HEK293 (cell line): ENCODE measurements around the gene KCNJ15.

Source experiments
- CTCF ChIA-PET: fragments of 350-600 bp; formaldehyde crosslinking; extraction: SDS; loops from one replicate; lab custom pipeline; 2021; ENCODE audit warnings: antibody characterized with exemption; lab: Yijun Ruan, JAX
- POLR2A ChIA-PET: fragments of 300-600 bp; formaldehyde crosslinking; extraction: SDS; loops from one replicate; lab custom pipeline; 2020; ENCODE audit warnings: antibody characterized with exemption, inconsistent platforms; lab: Yijun Ruan, JAX
- H3K27ac ChIP-seq: fragments of 200-500 bp; sonication (Bioruptor generic); 2 replicates; pipeline ENCODE4 v1.5.1; 2014; ENCODE audit warnings: low read depth, low read length, control low read depth, inconsistent platforms; ENCODE audit errors: extremely low read depth
- H3K36me3 ChIP-seq, 2 experiments: fragments of 200-500 bp in 1 of 2; sonication (Bioruptor generic) in 1 of 2; 1 replicate in 1 of 2; 2 replicates in 1 of 2; pipeline ENCODE4 v1.5.1; 2014 to 2017; ENCODE audit warnings: inconsistent platforms in 2 of 2, low read length in 2 of 2; ENCODE audit not compliant: control insufficient read depth in 2 of 2, insufficient read depth in 1 of 2
- H3K4me1 ChIP-seq: fragments of 200-500 bp; sonication (Bioruptor generic); 2 replicates; pipeline ENCODE4 v1.5.1; 2014; ENCODE audit warnings: mild to moderate bottlenecking, low read length, inconsistent platforms; ENCODE audit not compliant: control insufficient read depth, insufficient read depth
- H3K4me3 ChIP-seq: 2 replicates; pipeline ENCODE4 v1.5.1; 2011; ENCODE audit warnings: low read depth, mild to moderate bottlenecking, control low read depth, low read length, moderate library complexity
- H3K9me3 ChIP-seq: fragments of 200-500 bp; sonication (Bioruptor generic); 2 replicates; pipeline ENCODE4 v1.5.1; 2014; ENCODE audit warnings: low read depth, low read length, inconsistent platforms; ENCODE audit not compliant: control insufficient read depth, insufficient read depth
- FEZF1 ChIP-seq: fragments of 450-650 bp; formaldehyde crosslinking; IDR thresholded peaks from 2 replicates; pipeline ENCODE4 v1.5.1; 2016; ENCODE audit warnings: missing biosample characterization, missing genetic modification characterization
- GFI1B ChIP-seq: fragments of 450-650 bp; formaldehyde crosslinking; IDR thresholded peaks from 2 replicates; pipeline ENCODE4 v1.5.1; 2016; ENCODE audit warnings: missing biosample characterization, missing genetic modification characterization
- HOXD13 ChIP-seq: sonication (generic); formaldehyde crosslinking; IDR thresholded peaks from 2 replicates; pipeline ENCODE4 v1.8.0; 2022; ENCODE audit warnings: missing genetic modification reagents, borderline replicate concordance
- MEIS1 ChIP-seq: sonication (generic); formaldehyde crosslinking; IDR thresholded peaks from 2 replicates; pipeline ENCODE4 v1.8.1; 2022; ENCODE audit warnings: missing genetic modification reagents, mild to moderate bottlenecking, borderline replicate concordance
- PRDM1 ChIP-seq: fragments of 450-650 bp; formaldehyde crosslinking; IDR thresholded peaks from 2 replicates; pipeline ENCODE4; 2016; ENCODE audit warnings: missing biosample characterization, missing genetic modification characterization
- SALL2 ChIP-seq: fragments of 450-650 bp; formaldehyde crosslinking; IDR thresholded peaks from 2 replicates; pipeline ENCODE4 v1.5.0; 2017; ENCODE audit warnings: missing biosample characterization, mild to moderate bottlenecking, missing genetic modification characterization, borderline replicate concordance
- SCRT1 ChIP-seq: fragments of 450-650 bp; formaldehyde crosslinking; IDR thresholded peaks from 2 replicates; pipeline ENCODE4 v1.5.1; 2016; ENCODE audit warnings: missing biosample characterization, missing genetic modification characterization, borderline replicate concordance
- SP7 ChIP-seq: fragments of 450-650 bp; formaldehyde crosslinking; IDR thresholded peaks from 2 replicates; pipeline ENCODE4 v1.5.1; 2016; ENCODE audit warnings: missing biosample characterization, missing genetic modification characterization
- YY2 ChIP-seq: fragments of 450-650 bp; formaldehyde crosslinking; IDR thresholded peaks from 2 replicates; pipeline ENCODE4 v1.5.1; 2016; ENCODE audit warnings: missing biosample characterization, missing genetic modification characterization
- ZBTB20 ChIP-seq: fragments of 450-650 bp; formaldehyde crosslinking; IDR thresholded peaks from 2 replicates; pipeline ENCODE4 v1.5.1; 2016; ENCODE audit warnings: missing biosample characterization, missing genetic modification characterization
- ZBTB48 ChIP-seq: fragments of 450-650 bp; formaldehyde crosslinking; IDR thresholded peaks from 2 replicates; pipeline ENCODE4 v1.5.1; 2016; ENCODE audit warnings: missing biosample characterization, missing genetic modification characterization
- ZFP37 ChIP-seq: fragments of 450-650 bp; formaldehyde crosslinking; IDR thresholded peaks from 2 replicates; pipeline ENCODE4 v1.5.1; 2016; ENCODE audit warnings: missing biosample characterization, missing genetic modification characterization
- ZNF146 ChIP-seq: fragments of 450-650 bp; formaldehyde crosslinking; IDR thresholded peaks from 2 replicates; pipeline ENCODE4 v1.5.1; 2016; ENCODE audit warnings: missing biosample characterization, missing genetic modification characterization
- ZNF175 ChIP-seq: fragments of 450-650 bp; formaldehyde crosslinking; IDR thresholded peaks from 2 replicates; pipeline ENCODE4 v1.5.1; 2016; ENCODE audit warnings: missing biosample characterization, missing genetic modification characterization
- ZNF311 ChIP-seq: fragments of 450-650 bp; formaldehyde crosslinking; IDR thresholded peaks from 2 replicates; pipeline ENCODE4 v1.5.1; 2017; ENCODE audit warnings: missing biosample characterization, missing genetic modification characterization, borderline replicate concordance
- ZNF324 ChIP-seq: fragments of 450-650 bp; formaldehyde crosslinking; IDR thresholded peaks from 2 replicates; pipeline ENCODE4 v1.5.1; 2016; ENCODE audit warnings: missing biosample characterization, missing genetic modification characterization
- ZNF37A ChIP-seq: fragments of 450-650 bp; IDR thresholded peaks from 2 replicates; pipeline ENCODE4 v1.5.1; 2018; ENCODE audit warnings: missing biosample characterization, missing genetic modification characterization
- ZNF423 ChIP-seq: fragments of 450-650 bp; formaldehyde crosslinking; IDR thresholded peaks from 2 replicates; pipeline ENCODE4 v1.5.1; 2016; ENCODE audit warnings: missing biosample characterization, missing genetic modification characterization
- ZNF426 ChIP-seq: fragments of 450-650 bp; formaldehyde crosslinking; IDR thresholded peaks from 2 replicates; pipeline ENCODE4 v1.5.1; 2017; ENCODE audit warnings: missing biosample characterization, missing genetic modification characterization, mild to moderate bottlenecking, inconsistent platforms, moderate library complexity
- ZNF48 ChIP-seq: fragments of 450-650 bp; formaldehyde crosslinking; IDR thresholded peaks from 2 replicates; pipeline ENCODE4 v1.5.1; 2016; ENCODE audit warnings: missing biosample characterization, missing genetic modification characterization
- ZNF521 ChIP-seq: fragments of 450-650 bp; formaldehyde crosslinking; IDR thresholded peaks from 2 replicates; pipeline ENCODE4 v1.5.1; 2017; ENCODE audit warnings: missing biosample characterization, mild to moderate bottlenecking, missing genetic modification characterization
- ZNF544 ChIP-seq: fragments of 450-650 bp; formaldehyde crosslinking; IDR thresholded peaks from 2 replicates; pipeline ENCODE4 v1.5.0; 2017; ENCODE audit warnings: missing biosample characterization, missing genetic modification characterization
- ZNF548 ChIP-seq: fragments of 450-650 bp; formaldehyde crosslinking; IDR thresholded peaks from 2 replicates; pipeline ENCODE4 v1.5.1; 2016; ENCODE audit warnings: missing biosample characterization, missing genetic modification characterization
- ZNF561 ChIP-seq: fragments of 450-650 bp; IDR thresholded peaks from 2 replicates; pipeline ENCODE4 v1.5.1; 2018; ENCODE audit warnings: missing biosample characterization, missing genetic modification characterization, borderline replicate concordance
- ZNF600 ChIP-seq: fragments of 450-650 bp; formaldehyde crosslinking; IDR thresholded peaks from 2 replicates; pipeline ENCODE4 v1.5.1; 2016; ENCODE audit warnings: missing biosample characterization, missing genetic modification characterization
- ZNF654 ChIP-seq: fragments of 450-650 bp; formaldehyde crosslinking; IDR thresholded peaks from 2 replicates; pipeline ENCODE4 v1.5.1; 2016; ENCODE audit warnings: low read depth, missing biosample characterization, missing genetic modification characterization
- ZNF785 ChIP-seq: fragments of 450-650 bp; formaldehyde crosslinking; IDR thresholded peaks from 2 replicates; pipeline ENCODE4 v1.5.1; 2016; ENCODE audit warnings: missing biosample characterization, missing genetic modification characterization
- ZSCAN16 ChIP-seq: fragments of 450-650 bp; formaldehyde crosslinking; IDR thresholded peaks from 2 replicates; pipeline ENCODE4 v1.5.1; 2016; ENCODE audit warnings: missing biosample characterization, missing genetic modification characterization
- TF ChIP-seq, protein P1 (sequence below): fragments of 450-650 bp; formaldehyde crosslinking; IDR thresholded peaks from 2 replicates; pipeline ENCODE4 v1.5.1; 2016; ENCODE audit warnings: missing biosample characterization, missing genetic modification characterization, low read depth
- TF ChIP-seq, protein P2 (sequence below): fragments of 450-650 bp; formaldehyde crosslinking; IDR thresholded peaks from 2 replicates; pipeline ENCODE4 v1.5.1; 2016; ENCODE audit warnings: missing biosample characterization, missing genetic modification characterization

KCNJ15 gene

DNA sequence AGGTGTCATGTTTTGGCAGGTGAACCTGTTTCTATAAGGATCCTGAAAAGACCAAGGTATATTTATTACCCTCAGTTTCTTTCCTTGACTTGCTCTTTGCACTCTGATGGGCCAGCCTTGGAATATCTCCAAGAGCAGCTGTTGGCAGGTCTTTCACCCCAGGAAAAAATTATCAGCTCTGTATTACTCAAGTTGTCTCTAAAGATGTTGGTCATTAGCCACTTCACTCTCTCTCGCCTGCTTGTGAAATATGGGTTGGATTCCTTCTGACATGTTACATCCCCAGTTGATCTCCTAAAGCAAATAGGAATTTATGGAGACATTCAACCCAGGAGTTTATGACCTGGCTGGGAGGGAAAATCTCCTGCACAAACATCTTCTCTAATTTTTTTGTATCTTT lies 85.9 kb downstream of the KCNJ15 start:
- Histone ChIP-seq H3K36me3 (no peaks in the 10 kb centered on the region), H3K4me3 (no peak overlapping the region), H3K27ac (no peak overlapping the region), H3K9me3 (no peaks in the 10 kb centered on the region), H3K4me1 (peaks cover 22% of the 10 kb centered on the region)
- ChIA-PET POLR2A (interaction anchor here (1.0 kb wide), 1 partner anchor 19 kb away, joined by 3 read pairs; no protein-coding TSS in a partner anchor), CTCF (interaction anchor here (1.2 to 2.6 kb wide), 7 partner anchors 9 to 185 kb away, joined by 4 to 17 read pairs (median 8); no protein-coding TSS in a partner anchor)
- TF ChIP-seq, protein P1, sequence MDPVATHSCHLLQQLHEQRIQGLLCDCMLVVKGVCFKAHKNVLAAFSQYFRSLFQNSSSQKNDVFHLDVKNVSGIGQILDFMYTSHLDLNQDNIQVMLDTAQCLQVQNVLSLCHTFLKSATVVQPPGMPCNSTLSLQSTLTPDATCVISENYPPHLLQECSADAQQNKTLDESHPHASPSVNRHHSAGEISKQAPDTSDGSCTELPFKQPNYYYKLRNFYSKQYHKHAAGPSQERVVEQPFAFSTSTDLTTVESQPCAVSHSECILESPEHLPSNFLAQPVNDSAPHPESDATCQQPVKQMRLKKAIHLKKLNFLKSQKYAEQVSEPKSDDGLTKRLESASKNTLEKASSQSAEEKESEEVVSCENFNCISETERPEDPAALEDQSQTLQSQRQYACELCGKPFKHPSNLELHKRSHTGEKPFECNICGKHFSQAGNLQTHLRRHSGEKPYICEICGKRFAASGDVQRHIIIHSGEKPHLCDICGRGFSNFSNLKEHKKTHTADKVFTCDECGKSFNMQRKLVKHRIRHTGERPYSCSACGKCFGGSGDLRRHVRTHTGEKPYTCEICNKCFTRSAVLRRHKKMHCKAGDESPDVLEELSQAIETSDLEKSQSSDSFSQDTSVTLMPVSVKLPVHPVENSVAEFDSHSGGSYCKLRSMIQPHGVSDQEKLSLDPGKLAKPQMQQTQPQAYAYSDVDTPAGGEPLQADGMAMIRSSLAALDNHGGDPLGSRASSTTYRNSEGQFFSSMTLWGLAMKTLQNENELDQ (tag by site-specific recombination) = no peak
- TF ChIP-seq ZSCAN16 (tag by site-specific recombination) (no peak), YY2 (tag by site-specific recombination) (no peak), ZNF654 (tag by site-specific recombination) (no peak), ZBTB48 (tag by site-specific recombination) (no peak), PRDM1 (no peak), ZNF48 (tag by site-specific recombination) (no peak), ZNF146 (tag by site-specific recombination) (no peak), ZNF324 (tag by site-specific recombination) (no peak), ZNF521 (no peak)

DNA sequence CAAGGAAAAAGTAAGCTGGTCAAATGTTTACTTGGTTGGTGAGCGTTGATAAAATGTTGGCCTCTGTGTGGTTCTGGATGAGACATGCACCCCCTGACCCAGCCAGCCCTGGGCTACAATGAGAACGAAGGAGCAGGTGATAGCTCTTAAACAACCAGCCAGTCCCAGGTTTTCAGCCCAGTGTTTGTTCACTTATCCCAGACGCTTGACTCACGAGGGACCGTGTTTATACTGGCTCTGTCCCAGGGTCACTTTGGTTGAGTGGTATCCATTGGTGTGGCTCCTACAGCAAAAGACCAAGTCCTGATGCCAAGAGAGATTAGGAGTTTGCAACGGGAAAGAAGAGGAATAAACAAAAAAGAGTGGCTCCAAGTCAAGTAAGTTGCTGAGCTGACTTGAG lies 86.9 kb downstream of the KCNJ15 start:
- Histone ChIP-seq H3K27ac (peak overlapping the region; percentile 61; the same call in 1 of the 2 replicates), H3K4me3 (no peak overlapping the region), H3K36me3 (no peaks in the 10 kb centered on the region), H3K4me1 (peaks cover 23% of the 10 kb centered on the region), H3K9me3 (no peaks in the 10 kb centered on the region)
- POLR2A ChIA-PET = interaction anchor here (1.0 kb wide), 1 partner anchor 20 kb away, joined by 3 read pairs; no protein-coding TSS in a partner anchor
- CTCF ChIA-PET = interaction anchor here (0.7 to 2.6 kb wide), 10 partner anchors 9 to 595 kb away, joined by 3 to 17 read pairs (median 4); no protein-coding TSS in a partner anchor
- TF ChIP-seq ZNF423 (tag by site-specific recombination) = no peak
- TF ChIP-seq, protein P2, sequence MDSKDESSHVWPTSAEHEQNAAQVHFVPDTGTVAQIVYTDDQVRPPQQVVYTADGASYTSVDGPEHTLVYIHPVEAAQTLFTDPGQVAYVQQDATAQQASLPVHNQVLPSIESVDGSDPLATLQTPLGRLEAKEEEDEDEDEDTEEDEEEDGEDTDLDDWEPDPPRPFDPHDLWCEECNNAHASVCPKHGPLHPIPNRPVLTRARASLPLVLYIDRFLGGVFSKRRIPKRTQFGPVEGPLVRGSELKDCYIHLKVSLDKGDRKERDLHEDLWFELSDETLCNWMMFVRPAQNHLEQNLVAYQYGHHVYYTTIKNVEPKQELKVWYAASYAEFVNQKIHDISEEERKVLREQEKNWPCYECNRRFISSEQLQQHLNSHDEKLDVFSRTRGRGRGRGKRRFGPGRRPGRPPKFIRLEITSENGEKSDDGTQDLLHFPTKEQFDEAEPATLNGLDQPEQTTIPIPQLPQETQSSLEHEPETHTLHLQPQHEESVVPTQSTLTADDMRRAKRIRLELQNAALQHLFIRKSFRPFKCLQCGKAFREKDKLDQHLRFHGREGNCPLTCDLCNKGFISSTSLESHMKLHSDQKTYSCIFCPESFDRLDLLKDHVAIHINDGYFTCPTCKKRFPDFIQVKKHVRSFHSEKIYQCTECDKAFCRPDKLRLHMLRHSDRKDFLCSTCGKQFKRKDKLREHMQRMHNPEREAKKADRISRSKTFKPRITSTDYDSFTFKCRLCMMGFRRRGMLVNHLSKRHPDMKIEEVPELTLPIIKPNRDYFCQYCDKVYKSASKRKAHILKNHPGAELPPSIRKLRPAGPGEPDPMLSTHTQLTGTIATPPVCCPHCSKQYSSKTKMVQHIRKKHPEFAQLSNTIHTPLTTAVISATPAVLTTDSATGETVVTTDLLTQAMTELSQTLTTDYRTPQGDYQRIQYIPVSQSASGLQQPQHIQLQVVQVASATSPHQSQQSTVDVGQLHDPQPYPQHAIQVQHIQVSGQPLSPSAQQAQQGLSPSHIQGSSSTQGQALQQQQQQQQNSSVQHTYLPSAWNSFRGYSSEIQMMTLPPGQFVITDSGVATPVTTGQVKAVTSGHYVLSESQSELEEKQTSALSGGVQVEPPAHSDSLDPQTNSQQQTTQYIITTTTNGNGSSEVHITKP (tag by site-specific recombination) = peak; percentile 37
- TF ChIP-seq SALL2 (tag by site-specific recombination) = no peak
- no peak for TF ChIP-seq ZNF544 (tag by site-specific recombination)
- TF ChIP-seq MEIS1 (CRISPR knock-in tag) = no peak
- TF ChIP-seq SP7 (tag by site-specific recombination) = no peak
- no peak for TF ChIP-seq ZBTB20 (tag by site-specific recombination)
- no peak for TF ChIP-seq ZNF561 (tag by site-specific recombination)
- TF ChIP-seq SCRT1 (tag by site-specific recombination) = no peak
- TF ChIP-seq ZNF426 (tag by site-specific recombination) = no peak
- TF ChIP-seq GFI1B (tag by site-specific recombination) = no peak
- no peak for TF ChIP-seq ZNF785 (tag by site-specific recombination)
- TF ChIP-seq FEZF1 = peak; percentile 71
- no peak for TF ChIP-seq ZFP37 (tag by site-specific recombination)
- no peak for TF ChIP-seq HOXD13 (CRISPR knock-in tag)
- no peak for TF ChIP-seq ZNF311
- TF ChIP-seq ZNF548 = no peak
- TF ChIP-seq ZNF600 (tag by site-specific recombination) = 0 out of 2 replicates have a peak, but pooled peaks have one; percentile 47
- no peak for TF ChIP-seq ZNF37A
- TF ChIP-seq ZNF175 (tag by site-specific recombination) = no peak
- 0 out of 2 replicates have a peak, but pooled peaks have one; percentile 34 for TF ChIP-seq ZBTB48 (tag by site-specific recombination)
